Esophagus squamous epithelium (tissue), 5 donors: ENCODE data around the gene ADAMTS2. TPM values are rescaled to one million over a fixed set of nuclear protein-coding genes. Genes with fewer than 3 reads are reported as not detected.

ENCODE experiments used
- DNase-seq: peaks from one replicate; lab custom pipeline; 2025; lab: John Stamatoyannopoulos, UW
- H3K27ac ChIP-seq, 4 donors: fragments of 200-600 bp; sonication (generic); one replicate each; pipeline ENCODE4 v1.5.1; 2016 to 2019; ENCODE audit warnings: mild to moderate bottlenecking in 1 of 4
- H3K27me3 ChIP-seq, 4 donors: fragments of 200-600 bp; sonication (generic); 1 replicate in 3 of 4; 2 replicates in 1 of 4; pipeline versions ENCODE4 v1.5.1 to v1.6.0; 2017 to 2021; ENCODE audit warnings: antibody characterized with exemption in 1 of 4
- H3K36me3 ChIP-seq, 3 donors: fragments of 200-600 bp; sonication (generic); one replicate each; pipeline ENCODE4 v1.5.1; 2016 to 2019
- H3K4me1 ChIP-seq, 3 donors: fragments of 200-600 bp; sonication (generic); one replicate each; pipeline ENCODE4 v1.5.1; 2017 to 2019
- H3K4me3 ChIP-seq, 4 donors: fragments of 200-600 bp; sonication (generic); 1 replicate in 3 of 4; 2 replicates in 1 of 4; pipeline ENCODE4 v1.5.1; 2016 to 2019; ENCODE audit warnings: mild to moderate bottlenecking in 2 of 4, moderate library complexity in 1 of 4
- H3K9me3 ChIP-seq, 3 donors: fragments of 200-600 bp; sonication (generic); one replicate each; pipeline ENCODE4 v1.5.1; 2016 to 2019
- POLR2A ChIP-seq, 4 donors: fragments of 450-650 bp; IDR thresholded peaks; one replicate each; pipeline ENCODE4 v1.6.1; 2017; ENCODE audit warnings: antibody characterized with exemption in 4 of 4, mild to moderate bottlenecking in 4 of 4, moderate library complexity in 3 of 4
- WGBS, 2 donors: methylation state at CpG; one replicate each; pipeline ENCODE4 v1.1.5; 2018; 5-methylcytosine and 5-hydroxymethylcytosine counted together
- intact Hi-C: fragments of 100-400 bp; cut with DNase I; formaldehyde crosslinking; loops from one replicate; pipeline ENCODE4 v1.15.0; 2022
- total RNA-seq, 4 donors: library from RNA; depleted of rRNA; stranded (reverse); fragments of >200 nt; gene quantifications; one replicate each; pipeline ENCODE4 v1.1.0, GENCODE V29; 2016
- TF ChIP-seq, protein P1 (sequence below), 6 experiments: fragments of 450-650 bp in 4 of 6; fragments of 200-600 bp in 2 of 6; sonication (generic) in 2 of 6; IDR thresholded peaks; one replicate each; pipeline ENCODE4 v1.5.1; 2016 to 2019; ENCODE audit warnings: antibody characterized with exemption in 6 of 6, mild to moderate bottlenecking in 4 of 6, moderate library complexity in 4 of 6
- donor health status: DM: yes; HTN: yes; CAD: no.

The ADAMTS2 gene
- total RNA-seq, 4 donors from 2014 or later: 1.3 to 10.3 (median 5.2) TPM

DNA sequence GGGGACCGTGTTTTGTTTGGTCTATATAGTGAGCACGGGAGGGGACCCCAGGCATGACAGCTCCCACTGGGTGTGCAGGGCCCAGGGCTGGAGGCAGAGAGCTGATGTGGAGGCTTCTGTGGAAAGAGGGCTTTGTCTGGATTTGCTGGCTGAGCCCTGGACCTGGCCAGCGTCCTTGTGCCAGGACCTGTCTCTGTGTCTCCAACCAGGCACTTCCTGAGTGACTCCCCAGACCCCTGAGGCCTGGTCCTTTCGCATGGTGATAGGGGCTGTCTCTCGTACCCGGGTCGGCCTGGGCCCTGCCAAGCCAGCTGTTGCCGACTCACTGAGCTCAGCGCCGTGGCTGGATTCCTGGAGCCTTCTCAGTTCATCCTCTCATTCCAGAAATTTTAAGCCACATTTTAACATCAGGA, 77.6 kb downstream of the ADAMTS2 start:
- no peaks in the 10 kb centered on the region for H3K36me3 ChIP-seq
- H3K27ac ChIP-seq: peak overlapping the region in 2 of 4 donors; percentile 6 to 87
- H3K4me1 ChIP-seq: peaks cover 8 to 78% (median 40%) of the 10 kb centered on the region in 3 donors
- intact Hi-C loops: no loop called here
- 75% methylated on average over 4 to 6 of the region's 10 CpGs for WGBS, 2 donors
- no peak for TF ChIP-seq POLR2A (IDR thresholded peaks at IDR 0.05)
- TF ChIP-seq, protein P1, sequence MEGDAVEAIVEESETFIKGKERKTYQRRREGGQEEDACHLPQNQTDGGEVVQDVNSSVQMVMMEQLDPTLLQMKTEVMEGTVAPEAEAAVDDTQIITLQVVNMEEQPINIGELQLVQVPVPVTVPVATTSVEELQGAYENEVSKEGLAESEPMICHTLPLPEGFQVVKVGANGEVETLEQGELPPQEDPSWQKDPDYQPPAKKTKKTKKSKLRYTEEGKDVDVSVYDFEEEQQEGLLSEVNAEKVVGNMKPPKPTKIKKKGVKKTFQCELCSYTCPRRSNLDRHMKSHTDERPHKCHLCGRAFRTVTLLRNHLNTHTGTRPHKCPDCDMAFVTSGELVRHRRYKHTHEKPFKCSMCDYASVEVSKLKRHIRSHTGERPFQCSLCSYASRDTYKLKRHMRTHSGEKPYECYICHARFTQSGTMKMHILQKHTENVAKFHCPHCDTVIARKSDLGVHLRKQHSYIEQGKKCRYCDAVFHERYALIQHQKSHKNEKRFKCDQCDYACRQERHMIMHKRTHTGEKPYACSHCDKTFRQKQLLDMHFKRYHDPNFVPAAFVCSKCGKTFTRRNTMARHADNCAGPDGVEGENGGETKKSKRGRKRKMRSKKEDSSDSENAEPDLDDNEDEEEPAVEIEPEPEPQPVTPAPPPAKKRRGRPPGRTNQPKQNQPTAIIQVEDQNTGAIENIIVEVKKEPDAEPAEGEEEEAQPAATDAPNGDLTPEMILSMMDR (IDR thresholded peaks at IDR 0.05): no peak
- no peaks in the 10 kb centered on the region for H3K9me3 ChIP-seq
- no peak for DNase-seq
- peaks cover 0 to 19% (median 0%) of the 10 kb centered on the region in 4 donors for H3K27me3 ChIP-seq
- H3K4me3 ChIP-seq: no peak overlapping the region

DNA sequence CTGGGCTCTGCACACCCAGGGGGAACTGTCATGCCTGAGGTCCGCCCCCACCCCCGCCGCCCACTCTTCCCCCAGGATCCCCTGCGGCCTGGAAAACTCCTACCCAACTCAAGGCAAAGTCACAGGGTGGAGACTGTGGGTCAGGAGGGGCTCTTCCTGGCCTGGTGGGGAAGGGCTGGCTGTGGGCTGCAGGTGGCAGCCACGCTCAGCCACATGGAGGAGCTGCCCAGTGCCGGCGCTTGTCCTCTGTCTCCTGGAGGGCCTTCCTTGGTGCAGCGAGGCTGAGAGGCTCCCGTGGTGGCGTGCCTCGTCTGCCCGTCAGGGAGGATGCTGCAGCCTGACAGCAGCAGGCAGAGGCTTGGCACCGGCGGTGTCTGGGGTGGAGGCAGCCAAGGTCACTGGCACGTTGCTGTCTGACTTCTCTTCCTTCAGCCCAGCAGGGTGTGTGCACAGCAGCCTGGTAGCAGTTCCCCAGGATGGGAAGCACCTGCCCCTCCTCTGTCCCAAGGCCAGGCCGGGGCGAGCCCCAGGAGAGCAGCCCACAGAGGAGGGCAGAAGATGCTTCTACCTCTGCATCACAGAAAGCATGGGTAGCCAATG, 78.1 kb downstream of the ADAMTS2 start:
- intact Hi-C loops: no loop called here
- Histone ChIP-seq H3K27ac (peak overlapping the region in 2 of 4 donors; percentile 74 to 87), H3K27me3 (peaks cover 0 to 19% (median 0%) of the 10 kb centered on the region in 4 donors), H3K9me3 (no peaks in the 10 kb centered on the region), H3K4me3 (no peak overlapping the region), H3K36me3 (no peaks in the 10 kb centered on the region), H3K4me1 (peaks cover 8 to 73% (median 40%) of the 10 kb centered on the region in 3 donors)
- WGBS, 2 donors: 100% methylated on average over 1 of the region's 17 CpGs; no CpG with 5 or more reads in 1 of the 2 donors
- DNase-seq: no peak
- no peak for TF ChIP-seq POLR2A (IDR thresholded peaks at IDR 0.05)
- TF ChIP-seq, protein P1 (IDR thresholded peaks at IDR 0.05): no peak

DNA sequence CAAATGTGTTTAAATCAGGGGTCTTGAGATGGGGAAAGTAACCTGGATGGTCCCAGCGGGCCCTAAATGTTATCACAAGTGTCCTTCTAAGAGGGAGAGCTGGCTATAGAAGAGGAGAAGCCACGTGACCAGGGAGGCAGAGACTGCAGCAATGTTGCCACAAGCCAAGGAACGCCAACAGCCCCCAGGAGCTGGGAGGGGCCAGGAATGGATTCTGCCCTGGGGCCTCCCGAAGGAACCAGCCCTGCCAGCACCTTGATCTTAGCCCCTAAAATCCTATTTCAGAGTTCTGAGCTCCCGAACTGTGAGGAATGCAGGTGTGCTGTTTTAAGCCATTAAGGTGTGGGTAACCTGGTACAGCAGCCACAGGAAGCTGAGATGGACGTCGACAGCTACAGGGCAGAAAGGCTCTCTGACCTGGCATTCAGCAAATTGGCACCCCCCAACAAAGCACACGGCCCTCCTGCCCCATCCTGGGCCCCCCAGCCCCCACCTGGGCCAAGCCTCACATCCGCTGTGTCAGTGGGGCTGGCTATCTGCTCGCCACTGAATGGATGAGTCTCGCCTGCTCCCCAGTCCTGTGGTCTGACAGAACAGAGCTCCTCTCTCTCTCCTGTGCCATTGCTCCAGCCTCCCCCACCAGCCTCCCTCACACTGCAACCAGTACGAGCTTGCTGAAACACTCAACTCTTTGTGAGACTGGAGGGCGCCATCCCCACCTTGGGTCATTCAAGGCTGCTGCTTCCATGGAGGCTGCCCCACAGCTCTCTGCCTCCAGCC, 78.8 kb downstream of the ADAMTS2 start:
- intact Hi-C loops: no loop called here
- H3K36me3 ChIP-seq: no peaks in the 10 kb centered on the region
- no peak overlapping the region for H3K4me3 ChIP-seq
- peaks cover 0 to 19% (median 0%) of the 10 kb centered on the region in 4 donors for H3K27me3 ChIP-seq
- H3K27ac ChIP-seq: peak overlapping the region; percentile 58 to 87 (median 72)
- no peaks in the 10 kb centered on the region for H3K9me3 ChIP-seq
- peaks cover 8 to 66% (median 40%) of the 10 kb centered on the region in 3 donors for H3K4me1 ChIP-seq
- DNase-seq: no peak
- WGBS, 2 donors: 65% methylated on average over 10 of the region's 13 CpGs; no CpG with 5 or more reads in 1 of the 2 donors
- no peak for TF ChIP-seq POLR2A (IDR thresholded peaks at IDR 0.05)

DNA sequence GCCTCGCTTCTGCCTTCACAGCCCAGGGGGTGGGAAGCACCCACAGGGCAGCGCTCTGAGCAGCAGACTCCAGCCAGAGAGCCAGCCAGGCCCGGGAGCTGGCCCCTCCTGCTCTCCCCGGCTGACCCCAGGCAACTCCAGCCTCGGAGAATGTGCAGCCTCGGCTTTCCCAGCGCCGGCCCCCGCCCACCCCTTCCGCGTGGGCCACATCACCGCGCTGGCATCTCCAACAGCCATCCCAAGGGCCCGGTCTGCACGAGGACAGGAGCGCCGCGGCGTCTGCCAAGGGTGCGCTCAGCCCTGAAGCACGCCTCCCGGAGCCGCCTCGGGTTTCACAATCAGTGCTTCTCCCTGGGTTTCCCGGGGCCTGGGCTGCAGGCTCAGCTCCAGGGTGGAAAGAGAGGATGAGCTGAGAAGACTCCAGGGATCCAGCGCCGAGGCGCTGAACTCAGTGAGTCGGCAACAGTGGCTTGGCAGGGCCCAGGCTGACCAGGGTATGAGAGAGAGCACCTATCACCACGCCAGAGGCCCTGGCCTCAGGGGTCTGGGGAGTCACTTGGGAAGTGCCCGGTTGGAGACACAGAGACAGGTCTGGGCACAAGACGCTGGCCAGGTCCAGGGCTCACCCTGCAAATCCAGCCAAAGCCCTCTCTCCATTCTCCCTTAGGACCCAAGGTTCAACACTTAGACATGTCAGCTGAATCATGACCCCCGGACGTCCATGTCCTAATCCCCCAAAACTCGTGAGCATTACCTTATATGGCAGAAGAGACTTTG, 79.6 kb downstream of the ADAMTS2 start:
- Histone ChIP-seq H3K4me1 (peaks cover 8 to 58% (median 33%) of the 10 kb centered on the region in 3 donors), H3K36me3 (no peaks in the 10 kb centered on the region), H3K27ac (peak overlapping the region; percentile 58 to 87 (median 72)), H3K4me3 (peak overlapping the region in 1 of 4 donors; percentile 30), H3K9me3 (no peaks in the 10 kb centered on the region), H3K27me3 (peaks cover 0 to 19% (median 0%) of the 10 kb centered on the region in 4 donors)
- intact Hi-C loops: no loop called here
- TF ChIP-seq POLR2A (IDR thresholded peaks at IDR 0.05): no peak
- TF ChIP-seq, protein P1 (IDR thresholded peaks at IDR 0.05): no peak
- DNase-seq: no peak
- WGBS, 2 donors: 54% methylated on average over 4 of the region's 35 CpGs; no CpG with 5 or more reads in 1 of the 2 donors

DNA sequence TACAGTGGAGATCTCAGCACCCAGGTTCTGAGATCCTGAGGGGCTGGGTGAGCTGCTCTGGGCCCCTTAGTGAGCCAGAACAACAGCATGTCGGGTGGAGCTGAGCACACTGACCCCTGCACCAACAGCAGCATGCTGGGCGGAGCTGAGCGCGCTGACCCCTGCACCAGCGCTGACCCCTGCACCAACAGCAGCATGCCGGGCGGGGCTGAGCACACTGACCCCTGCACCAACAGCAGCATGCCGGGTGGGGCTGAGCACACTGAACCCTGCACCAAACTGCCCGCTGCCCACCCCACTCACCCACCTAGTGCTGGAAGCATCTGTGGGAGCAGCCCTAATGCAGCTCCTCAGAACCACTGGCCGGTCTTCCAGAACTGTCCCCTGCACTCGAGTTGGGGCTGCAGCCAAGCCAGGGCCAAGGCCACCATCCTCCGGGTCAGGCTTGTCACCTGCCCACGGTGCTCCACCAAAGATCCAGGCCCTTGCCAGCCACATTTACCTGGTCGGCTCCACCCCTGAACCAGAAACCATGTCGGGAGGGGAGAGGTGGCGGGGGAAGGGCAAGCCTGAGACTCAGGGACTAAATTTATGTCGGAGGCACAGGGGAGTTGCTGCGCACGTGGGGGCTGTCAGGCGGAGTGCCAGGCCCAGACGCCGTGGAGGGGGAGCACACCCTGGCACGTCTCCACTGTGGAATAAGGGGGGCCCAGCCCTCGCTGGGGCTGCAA, 80.3 kb downstream of the ADAMTS2 start:
- peaks cover 0 to 19% (median 0%) of the 10 kb centered on the region in 4 donors for H3K27me3 ChIP-seq
- H3K27ac ChIP-seq: peak overlapping the region; percentile 30 to 74 (median 46)
- no peak for DNase-seq
- peaks cover 8 to 51% (median 26%) of the 10 kb centered on the region in 3 donors for H3K4me1 ChIP-seq
- intact Hi-C loops: no loop called here
- H3K36me3 ChIP-seq: no peaks in the 10 kb centered on the region
- peak overlapping the region in 1 of 4 donors; percentile 30 for H3K4me3 ChIP-seq
- no peaks in the 10 kb centered on the region for H3K9me3 ChIP-seq
- TF ChIP-seq, protein P1 (IDR thresholded peaks at IDR 0.05): no peak
- TF ChIP-seq POLR2A (IDR thresholded peaks at IDR 0.05): no peak
- 20% methylated on average over 6 of the region's 24 CpGs; no CpG with 5 or more reads in 1 of the 2 donors for WGBS, 2 donors
